HUES64 (cell line): ENCODE results near the gene UBQLN1.

Experiments
- H3K27ac ChIP-seq: 2 replicates; pipeline ENCODE4 v1.7.0; 2013; ENCODE audit warnings: low read depth, low read length, inconsistent platforms
- H3K27me3 ChIP-seq: 2 replicates; pipeline ENCODE4 v1.6.1; 2013; ENCODE audit warnings: mild to moderate bottlenecking, low read length; ENCODE audit not compliant: insufficient read depth
- H3K36me3 ChIP-seq: 2 replicates; pipeline ENCODE4 v1.6.1; 2013; ENCODE audit warnings: mild to moderate bottlenecking, low read length; ENCODE audit not compliant: insufficient read depth
- H3K4me1 ChIP-seq: 2 replicates; pipeline ENCODE4 v1.6.1; 2013; ENCODE audit warnings: mild to moderate bottlenecking, low read length, moderate library complexity; ENCODE audit not compliant: insufficient read depth
- H3K4me3 ChIP-seq: 2 replicates; pipeline ENCODE4 v1.5.1; 2013; ENCODE audit warnings: mild to moderate bottlenecking, low read length, moderate library complexity
- H3K9ac ChIP-seq: 2 replicates; pipeline ENCODE4 v1.6.1; 2013; ENCODE audit warnings: mild to moderate bottlenecking, low read depth, low read length
- H3K9me3 ChIP-seq: 2 replicates; pipeline ENCODE4 v1.6.1; 2013; ENCODE audit warnings: low read depth, low read length; ENCODE audit not compliant: insufficient read depth
- WGBS: fragments of 150-250, 120-280 bp; methylation state at CpG from one replicate; pipeline ENCODE4 v1.1.7; 2013; ENCODE audit warnings: missing lambda C conversion rate; 5-methylcytosine and 5-hydroxymethylcytosine counted together

Gene UBQLN1

GRCh38 chr9:83656032-83656680 lies 51.6 kb downstream of the UBQLN1 start:
- H3K27ac ChIP-seq = no peak overlapping the region
- no peaks in the 10 kb centered on the region for H3K4me1 ChIP-seq
- peaks cover 96% of the 10 kb centered on the region for H3K36me3 ChIP-seq
- H3K9me3 ChIP-seq = peaks cover 9% of the 10 kb centered on the region; the same call in 1 of the 2 replicates
- no peaks in the 10 kb centered on the region for H3K27me3 ChIP-seq
- WGBS = 100% methylated on average over 1 of the region's 2 CpGs
- no peak overlapping the region for H3K9ac ChIP-seq
- no peak overlapping the region for H3K4me3 ChIP-seq

GRCh38 chr9:83655433-83655832 lies 52.3 kb downstream of the UBQLN1 start:
- H3K36me3 ChIP-seq = peaks cover 93% of the 10 kb centered on the region
- H3K27me3 ChIP-seq = no peaks in the 10 kb centered on the region
- no peak overlapping the region for H3K4me3 ChIP-seq
- H3K9ac ChIP-seq = no peak overlapping the region
- WGBS = 100% methylated on average over 1 of the region's 1 CpG
- H3K9me3 ChIP-seq = peaks cover 9% of the 10 kb centered on the region; the same call in 1 of the 2 replicates
- no peak overlapping the region for H3K27ac ChIP-seq
- H3K4me1 ChIP-seq = no peaks in the 10 kb centered on the region

- Histone ChIP-seq H3K9ac (no peak overlapping the region), H3K27me3 (no peaks in the 10 kb centered on the region), H3K36me3 (peaks cover 69% of the 10 kb centered on the region), H3K27ac (no peak overlapping the region), H3K9me3 (peaks cover 9% of the 10 kb centered on the region; the same call in 1 of the 2 replicates), H3K4me3 (no peak overlapping the region), H3K4me1 (no peaks in the 10 kb centered on the region)
- 100% methylated on average over 1 of the region's 1 CpG for WGBS
Measured at GRCh38 chr9:83652433-83652832, 55.3 kb downstream of the UBQLN1 start.

- Histone ChIP-seq H3K9ac (no peak overlapping the region), H3K9me3 (peaks cover 9% of the 10 kb centered on the region; the same call in 1 of the 2 replicates), H3K4me1 (no peaks in the 10 kb centered on the region), H3K36me3 (peaks cover 61% of the 10 kb centered on the region), H3K27ac (no peak overlapping the region), H3K27me3 (no peaks in the 10 kb centered on the region), H3K4me3 (no peak overlapping the region)
- 100% methylated on average over 2 of the region's 2 CpGs for WGBS
Measured at GRCh38 chr9:83651558-83651957, 56.2 kb downstream of the UBQLN1 start.

- WGBS = 87% methylated on average over 4 of the region's 4 CpGs
- no peaks in the 10 kb centered on the region for H3K27me3 ChIP-seq
- H3K9ac ChIP-seq = no peak overlapping the region
- H3K9me3 ChIP-seq = peaks cover 9% of the 10 kb centered on the region; the same call in 1 of the 2 replicates
- H3K4me1 ChIP-seq = no peaks in the 10 kb centered on the region
- peak overlapping the region; percentile 47; the same call in 1 of the 2 replicates for H3K27ac ChIP-seq
- H3K4me3 ChIP-seq = no peak overlapping the region
- H3K36me3 ChIP-seq = peaks cover 43% of the 10 kb centered on the region
Measured at GRCh38 chr9:83649515-83649914, 58.2 kb downstream of the UBQLN1 start.

GRCh38 chr9:83649080-83649479 lies 58.7 kb downstream of the UBQLN1 start:
- H3K36me3 ChIP-seq = peaks cover 39% of the 10 kb centered on the region
- WGBS = 54% methylated on average over 6 of the region's 8 CpGs
- H3K9ac ChIP-seq = no peak overlapping the region
- peaks cover 9% of the 10 kb centered on the region; the same call in 1 of the 2 replicates for H3K9me3 ChIP-seq
- H3K4me1 ChIP-seq = no peaks in the 10 kb centered on the region
- H3K4me3 ChIP-seq = no peak overlapping the region
- no peaks in the 10 kb centered on the region for H3K27me3 ChIP-seq
- no peak overlapping the region for H3K27ac ChIP-seq

- no peak overlapping the region for H3K4me3 ChIP-seq
- WGBS = 87% methylated on average over 8 of the region's 8 CpGs
- no peaks in the 10 kb centered on the region for H3K4me1 ChIP-seq
- H3K9ac ChIP-seq = no peak overlapping the region
- H3K27me3 ChIP-seq = no peaks in the 10 kb centered on the region
- peaks cover 18% of the 10 kb centered on the region for H3K36me3 ChIP-seq
- H3K9me3 ChIP-seq = peaks cover 3% of the 10 kb centered on the region; the same call in 1 of the 2 replicates
- H3K27ac ChIP-seq = no peak overlapping the region
Measured at GRCh38 chr9:83646500-83647239, 61.1 kb downstream of the UBQLN1 start.

GRCh38 chr9:83642793-83643192 lies 65.0 kb downstream of the UBQLN1 start:
- Histone ChIP-seq H3K9me3 (no peaks in the 10 kb centered on the region), H3K27ac (no peak overlapping the region)
- 88% methylated on average over 3 of the region's 4 CpGs for WGBS

GRCh38 chr9:83639266-83639665 lies 68.5 kb downstream of the UBQLN1 start:
- no peaks in the 10 kb centered on the region for H3K36me3 ChIP-seq
- no peak overlapping the region for H3K27ac ChIP-seq
- H3K9ac ChIP-seq = no peak overlapping the region
- no peaks in the 10 kb centered on the region for H3K27me3 ChIP-seq
- no peak overlapping the region for H3K4me3 ChIP-seq
- 94% methylated on average over 1 of the region's 1 CpG for WGBS
- no peaks in the 10 kb centered on the region for H3K9me3 ChIP-seq
- no peaks in the 10 kb centered on the region for H3K4me1 ChIP-seq

More at GRCh38 chr9:83642793-83643192, 65.0 kb downstream of the UBQLN1 start:
- Histone ChIP-seq H3K9ac (no peak overlapping the region), H3K4me1 (no peaks in the 10 kb centered on the region), H3K27me3 (no peaks in the 10 kb centered on the region), H3K4me3 (no peak overlapping the region), H3K36me3 (0 out of 2 replicates have a peak, but pooled peaks cover 2% of the 10 kb centered on the region)

GRCh38 chr9:83637389-83637788 lies 70.4 kb downstream of the UBQLN1 start:
- WGBS = 91% methylated on average over 1 of the region's 1 CpG

GRCh38 chr9:83636813-83637212 lies 70.9 kb downstream of the UBQLN1 start:
- Histone ChIP-seq H3K9ac (no peak overlapping the region), H3K27me3 (no peaks in the 10 kb centered on the region), H3K4me3 (no peak overlapping the region), H3K9me3 (no peaks in the 10 kb centered on the region), H3K4me1 (peaks cover under 1% of the 10 kb centered on the region; the same call in 1 of the 2 replicates), H3K27ac (no peak overlapping the region), H3K36me3 (no peaks in the 10 kb centered on the region)

More at GRCh38 chr9:83637389-83637788, 70.4 kb downstream of the UBQLN1 start:
- no peaks in the 10 kb centered on the region for H3K4me1 ChIP-seq
- no peaks in the 10 kb centered on the region for H3K27me3 ChIP-seq
- H3K27ac ChIP-seq = no peak overlapping the region
- no peaks in the 10 kb centered on the region for H3K36me3 ChIP-seq
- no peak overlapping the region for H3K9ac ChIP-seq
- no peak overlapping the region for H3K4me3 ChIP-seq
- no peaks in the 10 kb centered on the region for H3K9me3 ChIP-seq
